GM10248 (cell line): ENCODE results near the gene DLGAP1.

ENCODE experiments used
- CTCF ChIA-PET: fragments of 300-600 bp; sonication (Branson Sonifier 250); formaldehyde crosslinking; extraction: SDS; loops from one replicate; lab custom pipeline; 2021; ENCODE audit warnings: antibody characterized with exemption; lab: Yijun Ruan, JAX
- POLR2A ChIA-PET: fragments of 350-650 bp; sonication (Branson Sonifier 250); formaldehyde crosslinking; extraction: SDS; loops from one replicate; lab custom pipeline; 2020; ENCODE audit warnings: antibody characterized with exemption; lab: Yijun Ruan, JAX
- DNase-seq: peaks from one replicate; pipeline ENCODE4 v3.0.0; 2012; ENCODE audit errors: extremely low spot score
- CTCF ChIP-seq: IDR thresholded peaks from 2 replicates; pipeline ENCODE4 v1.5.1; 2012; ENCODE audit warnings: mild to moderate bottlenecking, low read depth; ENCODE audit errors: extremely low read depth, missing control alignments, control extremely low read depth

The DLGAP1 gene

DNA sequence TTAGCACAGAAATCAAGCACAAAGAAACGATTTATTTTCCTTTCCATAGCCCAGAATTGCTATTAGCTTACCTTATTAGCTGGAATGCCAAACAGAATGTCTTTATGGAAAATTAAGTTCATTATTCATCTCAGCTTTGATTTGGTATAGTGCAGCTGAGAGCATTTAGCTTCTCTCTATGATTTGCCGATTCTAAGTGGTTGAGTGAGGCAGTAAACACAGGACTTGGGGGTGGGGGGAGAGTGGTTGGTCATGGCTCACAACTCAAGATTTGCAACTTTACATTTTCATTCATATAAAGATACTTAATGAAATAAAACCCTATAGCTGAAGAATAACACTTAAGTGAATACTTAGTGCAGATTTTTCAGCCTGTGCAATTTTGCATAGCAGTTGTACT is 609.9 kb downstream of the DLGAP1 start:
- no peak for TF ChIP-seq CTCF
- no peak for DNase-seq
- ChIA-PET POLR2A (no interaction called here), CTCF (interaction anchor here (1.1 kb wide), 1 partner anchor 28 kb away, joined by 3 read pairs; no protein-coding TSS in a partner anchor)

- DNase-seq: no peak
- CTCF ChIA-PET: interaction anchor here (1.0 to 1.9 kb wide), 5 partner anchors 8 to 25 kb away, joined by 3 to 4 read pairs (median 3); no protein-coding TSS in a partner anchor
- POLR2A ChIA-PET: no interaction called here
- TF ChIP-seq CTCF: no peak
These were observed 612.3 kb downstream of the DLGAP1 start for GRCh38 chr18:3842844-3843243.

DNA sequence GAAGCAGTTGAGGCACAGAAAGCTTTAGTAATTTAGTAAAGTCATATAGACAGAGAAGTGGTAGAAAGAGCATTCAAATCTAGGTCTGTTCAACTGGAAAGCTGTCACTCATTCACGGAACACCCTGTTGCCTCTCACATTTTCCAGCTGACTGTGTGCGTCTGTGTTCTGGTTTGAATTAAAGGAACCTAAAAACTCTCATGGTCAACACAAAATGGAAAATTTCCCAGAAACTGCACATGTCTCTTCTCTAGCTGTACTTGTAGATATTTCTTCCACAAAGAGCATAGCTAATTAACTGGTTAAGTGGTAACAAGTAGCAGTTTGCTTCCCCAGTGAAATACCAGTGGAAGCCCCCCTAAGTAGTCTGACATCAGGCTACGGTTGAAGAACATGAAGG is 614.3 kb downstream of the DLGAP1 start:
- ChIA-PET CTCF (interaction anchor here (1.1 to 1.4 kb wide), 2 partner anchors 155 to 178 kb away, joined by 3 to 4 read pairs; no protein-coding TSS in a partner anchor), POLR2A (no interaction called here)
- DNase-seq: no peak
- TF ChIP-seq CTCF: no peak

- no peak for TF ChIP-seq CTCF
- CTCF ChIA-PET: interaction anchor here (0.8 kb wide), 1 partner anchor 55 kb away, joined by 3 read pairs; no protein-coding TSS in a partner anchor
- DNase-seq: no peak
- POLR2A ChIA-PET: no interaction called here
These were observed 615.5 kb downstream of the DLGAP1 start for GRCh38 chr18:3839581-3839981.

- DNase-seq: no peak
- no peak for TF ChIP-seq CTCF
- ChIA-PET CTCF (interaction anchor here (1.3 kb wide), 1 partner anchor 65 kb away, joined by 3 read pairs; no protein-coding TSS in a partner anchor), POLR2A (no interaction called here)
These were observed 618.4 kb downstream of the DLGAP1 start for GRCh38 chr18:3836483-3837335.

DNA sequence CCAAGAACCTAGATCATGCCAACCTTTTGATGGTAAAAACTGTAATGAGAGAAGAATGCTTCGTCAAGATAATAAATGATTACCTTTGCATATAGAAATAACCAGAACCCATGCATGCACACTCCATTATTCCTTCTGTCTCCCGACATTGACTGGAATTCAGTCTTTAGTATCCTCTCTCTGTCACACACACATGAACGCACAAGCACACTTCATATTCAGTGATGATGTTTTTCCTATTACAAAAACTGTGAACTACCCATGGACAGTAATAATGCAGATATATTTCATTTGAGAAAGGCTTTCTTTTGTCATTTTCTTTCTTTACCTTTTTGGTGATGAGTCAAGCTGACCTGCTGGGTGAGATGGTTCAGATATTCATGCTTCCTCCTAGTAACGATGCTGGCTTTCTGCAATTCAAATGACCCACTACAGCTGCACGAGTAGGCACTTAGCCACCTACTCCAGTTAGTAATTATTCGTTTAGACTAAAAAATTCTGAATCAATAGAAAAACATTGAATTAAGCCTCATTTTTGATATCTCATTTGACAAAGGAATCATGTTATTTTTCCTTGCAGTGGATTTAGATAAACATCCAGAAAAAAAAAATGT is 623.0 kb downstream of the DLGAP1 start:
- POLR2A ChIA-PET: no interaction called here
- TF ChIP-seq CTCF: no peak
- CTCF ChIA-PET: no interaction called here
- DNase-seq: no peak
